GM21390 (cell line): ENCODE data around the gene SLC6A13.
"Not testable (repeated sequence)": the region's sequence is repeated elsewhere in the genome, so short reads cannot be mapped to it uniquely, and the experiment has no call there.

ENCODE experiments used
- ATAC-seq: cut with Tn5 transposase; IDR thresholded peaks from one replicate; pipeline ENCODE4 v1.9.1; 2021; ENCODE audit not compliant: unreplicated experiment

Gene SLC6A13

DNA sequence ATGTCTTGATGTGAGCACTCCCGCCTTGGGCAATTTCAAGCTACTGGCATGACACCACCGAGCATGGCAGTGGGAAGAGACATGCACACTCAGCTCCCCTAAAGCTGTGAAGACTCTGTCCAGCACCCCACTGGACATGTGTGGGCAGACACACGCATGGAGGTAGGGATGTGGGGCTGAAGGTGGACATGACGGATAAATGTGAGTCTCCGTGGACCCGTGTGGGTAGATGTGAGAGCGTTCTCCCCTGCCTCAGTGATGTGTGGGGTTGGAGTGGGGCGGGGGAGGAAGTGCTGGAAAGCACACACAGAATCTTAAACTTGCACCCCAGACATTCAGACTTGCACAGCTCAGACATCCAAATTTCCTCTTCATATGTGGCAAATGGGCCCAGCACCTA lies 61.3 kb downstream of the SLC6A13 start:
- ATAC-seq: no peak

DNA sequence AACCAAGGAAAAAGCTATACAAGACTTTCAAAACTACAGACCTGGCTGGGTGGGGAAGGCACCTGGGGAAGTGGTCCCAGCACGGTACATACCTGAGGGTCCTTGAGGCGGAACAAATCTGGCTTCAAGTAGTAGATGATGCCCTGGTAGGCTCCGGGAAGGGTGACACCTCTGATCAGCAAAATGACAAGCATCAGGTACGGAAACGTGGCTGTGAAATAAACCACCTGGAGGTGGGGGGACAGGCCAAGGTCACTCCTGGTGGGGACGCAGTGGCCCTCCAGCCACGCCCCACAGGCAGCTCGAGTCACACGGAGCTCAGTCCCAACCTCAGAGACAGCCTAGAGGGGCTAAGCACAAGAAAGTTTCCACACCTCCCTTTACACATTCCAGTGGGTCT lies 63.9 kb downstream of the SLC6A13 start:
- ATAC-seq: no peak

DNA sequence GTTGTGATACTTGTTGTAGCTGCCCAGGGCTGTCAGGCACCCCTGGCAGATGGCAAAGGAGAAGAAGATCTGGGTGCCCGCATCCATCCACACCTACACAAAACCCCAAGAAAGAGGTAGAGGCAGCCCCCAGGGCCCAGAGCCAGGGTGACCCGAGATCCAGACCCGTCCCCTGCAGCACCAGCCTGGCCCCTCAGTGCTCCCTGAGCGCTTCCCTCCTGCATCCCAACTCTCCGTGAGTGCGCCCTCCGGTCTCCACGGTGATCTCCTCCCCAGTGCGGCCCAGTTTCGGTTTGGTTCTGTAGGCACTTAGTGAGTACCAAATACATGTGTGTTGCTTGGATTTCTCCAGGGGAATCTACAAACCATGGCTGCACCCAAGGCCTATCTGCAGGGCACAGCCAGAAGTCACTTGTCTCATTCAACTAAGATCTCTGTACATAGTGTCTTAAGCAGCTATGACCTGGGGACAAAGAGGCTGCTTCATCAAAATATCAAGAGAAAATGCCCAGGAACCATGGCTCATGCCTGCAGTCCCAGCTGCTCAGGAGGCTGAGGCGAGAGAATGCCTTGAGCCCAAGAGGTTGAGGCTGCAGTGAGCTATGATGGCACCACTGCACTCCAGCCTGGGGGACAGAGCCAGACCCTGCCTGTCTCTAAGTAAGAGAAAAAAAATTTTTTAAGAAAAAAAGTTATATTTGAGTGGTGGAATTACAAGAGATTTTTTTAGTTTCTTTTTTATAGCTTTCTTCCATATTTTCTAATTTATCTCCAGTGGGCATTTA lies 64.5 kb downstream of the SLC6A13 start:
- no peak for ATAC-seq

DNA sequence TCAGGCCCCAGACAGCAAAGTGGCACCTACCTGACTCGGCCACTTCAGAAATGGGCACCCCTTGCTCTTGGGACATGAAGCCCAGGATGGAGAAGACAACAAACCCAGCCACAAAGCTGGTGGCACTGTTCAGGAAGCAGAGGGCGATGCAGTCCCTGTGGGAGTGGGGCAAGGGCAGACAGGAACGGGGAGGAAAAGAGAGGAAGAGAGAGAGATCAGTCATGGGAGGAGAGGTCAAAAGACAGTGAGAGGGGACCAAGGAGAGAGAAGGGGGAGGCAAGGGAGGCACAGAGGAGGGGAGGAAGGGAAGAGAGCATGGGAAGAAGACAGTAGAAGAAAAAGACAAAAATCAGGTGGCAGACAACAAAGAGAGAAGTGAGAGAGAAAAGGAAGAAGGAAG lies 65.3 kb downstream of the SLC6A13 start:
- no peak for ATAC-seq

DNA sequence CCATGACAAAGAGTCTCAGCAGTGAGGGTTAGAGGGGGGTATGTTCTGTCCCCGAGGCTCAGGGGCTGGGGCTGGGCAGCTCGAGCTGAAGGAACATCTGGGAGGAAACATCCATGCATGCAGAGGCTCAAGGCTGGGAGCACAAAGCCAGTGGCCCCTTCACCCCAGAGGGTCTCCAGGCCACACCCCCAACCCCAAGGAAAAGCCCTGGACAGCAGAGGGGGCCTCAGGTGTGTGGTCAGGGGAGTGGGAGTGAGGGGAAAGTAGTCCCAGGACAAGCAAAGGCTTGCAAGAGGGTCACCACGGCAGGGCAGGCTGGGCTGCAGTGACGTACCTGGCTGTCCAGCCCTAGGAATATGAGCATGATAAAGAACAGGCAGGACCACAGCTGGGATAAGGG lies 66.2 kb downstream of the SLC6A13 start:
- ATAC-seq: no peak

DNA sequence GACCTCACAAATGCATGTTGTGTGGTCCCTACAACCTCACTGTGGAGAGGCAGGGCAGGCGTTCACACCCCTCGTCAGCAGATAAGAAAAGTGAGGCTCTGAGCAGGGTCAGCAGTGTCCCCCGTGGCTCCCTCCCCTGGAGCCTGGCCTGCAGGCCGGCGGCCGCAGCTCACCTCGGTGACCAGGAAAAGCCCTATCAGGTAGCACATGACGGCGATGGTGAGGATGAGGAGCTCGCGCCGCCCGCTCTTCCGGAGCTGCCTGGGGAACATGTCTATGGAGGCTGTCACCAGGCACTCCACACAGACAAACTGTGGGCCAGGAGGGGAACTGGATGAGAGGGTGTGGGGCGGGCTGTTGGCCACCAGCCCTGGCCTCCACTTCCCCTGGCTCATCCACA lies 66.7 kb downstream of the SLC6A13 start:
- ATAC-seq: no peak

DNA sequence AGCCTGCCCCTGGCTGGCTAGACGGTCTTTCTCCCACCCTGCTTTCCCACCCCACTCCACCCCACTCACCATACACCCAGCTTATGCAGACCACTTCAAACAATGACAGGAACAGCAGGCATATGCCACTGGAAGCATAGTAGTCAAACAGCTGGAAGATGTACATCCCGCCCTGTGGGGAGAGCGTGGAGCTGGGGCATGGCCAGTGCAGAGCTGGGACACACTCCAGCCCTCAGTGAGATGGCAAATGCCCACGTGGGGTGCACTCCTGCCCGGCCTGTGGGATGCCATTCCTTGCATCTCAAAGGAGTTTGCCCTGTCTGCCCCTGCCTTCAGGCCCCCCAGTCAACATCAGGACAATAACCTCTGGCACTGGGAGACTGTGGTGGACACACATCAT lies 67.5 kb downstream of the SLC6A13 start:
- no peak for ATAC-seq

DNA sequence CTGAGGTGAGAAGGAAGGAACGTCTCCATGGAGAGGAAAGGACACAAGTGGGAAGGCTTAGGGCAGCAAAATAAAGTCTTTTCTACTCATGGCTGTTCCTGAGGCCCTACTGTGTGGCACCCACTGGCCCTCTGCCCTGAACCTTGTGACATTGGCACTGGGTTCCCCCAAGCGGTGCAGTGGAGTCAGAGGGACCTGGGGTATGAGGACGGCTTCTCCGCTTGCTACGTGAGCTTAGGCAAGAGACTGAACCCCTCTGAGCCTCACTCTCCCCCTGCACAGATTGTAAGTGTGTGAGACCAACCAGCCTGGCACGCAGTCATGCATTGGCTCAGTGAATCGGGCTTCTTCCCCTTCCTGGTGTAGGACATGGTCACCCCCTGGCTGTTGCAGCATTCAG lies 68.4 kb downstream of the SLC6A13 start:
- no peak for ATAC-seq

DNA sequence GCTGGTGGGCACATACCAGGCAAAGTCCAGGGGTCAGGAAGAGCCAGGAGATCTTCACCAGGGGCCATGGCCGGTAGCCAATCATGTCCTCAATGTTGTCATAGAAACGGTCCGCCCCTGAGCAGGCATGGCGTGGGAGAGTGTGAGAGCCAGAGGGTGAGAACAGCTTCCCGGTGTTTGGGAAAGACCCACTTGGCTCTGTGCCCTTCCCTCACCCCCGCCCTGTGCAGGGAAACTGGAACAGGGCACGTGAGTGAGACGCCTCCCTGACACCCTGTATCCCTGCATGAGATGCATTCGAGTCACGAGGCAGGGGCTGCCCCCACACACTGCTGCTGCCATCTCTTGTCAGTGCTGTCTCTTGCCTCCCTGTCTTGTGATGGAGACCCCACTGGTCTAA lies 69.4 kb downstream of the SLC6A13 start:
- ATAC-seq: no peak

DNA sequence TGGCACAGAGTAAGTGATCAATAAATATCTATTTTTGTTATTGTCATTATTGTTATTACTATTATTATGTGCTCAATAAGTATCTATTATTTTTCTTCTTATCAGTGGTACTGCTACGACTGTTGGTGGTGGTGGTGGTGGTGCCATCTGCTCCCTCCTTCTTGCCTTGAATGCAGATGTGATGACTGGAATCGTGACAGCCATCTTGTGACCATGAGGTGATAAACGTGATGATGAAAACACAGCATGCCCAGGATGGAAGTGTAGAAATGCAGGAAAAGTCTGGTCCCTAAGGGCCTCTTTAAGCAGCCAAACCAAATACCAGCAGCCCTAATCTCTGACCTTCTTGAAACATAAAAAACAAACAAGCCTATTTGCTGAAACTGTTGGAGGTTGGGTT lies 71.1 kb downstream of the SLC6A13 start:
- ATAC-seq: no peak

DNA sequence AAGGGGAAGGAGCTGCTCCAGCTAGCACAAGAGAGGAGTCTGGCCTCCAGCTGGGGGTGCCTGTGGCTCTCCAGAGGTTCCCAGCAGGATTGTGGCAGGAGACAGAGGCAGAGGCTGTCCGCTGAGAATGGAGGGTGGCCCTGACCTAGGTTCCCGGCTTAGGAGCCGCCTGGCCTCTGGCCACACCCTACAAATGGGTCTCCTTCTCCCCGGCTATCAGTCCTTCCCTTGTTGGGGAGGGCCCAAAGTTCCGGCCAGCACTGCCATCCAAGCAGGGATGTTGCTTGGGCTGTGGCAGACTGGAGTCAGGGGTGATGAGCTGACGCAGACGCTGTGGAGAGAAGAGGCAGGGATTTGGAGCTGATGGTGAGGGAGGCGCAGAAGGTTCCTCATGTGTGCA lies 71.8 kb downstream of the SLC6A13 start:
- no peak for ATAC-seq

DNA sequence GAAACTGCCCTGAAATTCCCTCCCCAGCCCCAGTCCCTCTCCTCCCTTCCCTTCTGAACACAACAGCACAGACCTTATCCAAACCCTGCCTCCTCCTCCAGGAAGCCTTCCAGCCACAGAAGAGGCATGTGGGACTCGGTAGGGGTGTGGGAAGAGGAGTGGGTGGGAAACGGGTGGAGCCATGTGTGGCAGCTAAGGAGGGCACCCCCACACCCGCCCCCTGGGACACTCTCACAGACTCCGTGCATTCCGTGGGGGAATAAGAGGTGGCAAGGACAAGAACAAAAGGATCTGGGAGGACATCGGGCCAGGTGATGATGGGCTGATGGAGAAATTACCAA lies 73.0 kb downstream of the SLC6A13 start:
- ATAC-seq: no peak

DNA sequence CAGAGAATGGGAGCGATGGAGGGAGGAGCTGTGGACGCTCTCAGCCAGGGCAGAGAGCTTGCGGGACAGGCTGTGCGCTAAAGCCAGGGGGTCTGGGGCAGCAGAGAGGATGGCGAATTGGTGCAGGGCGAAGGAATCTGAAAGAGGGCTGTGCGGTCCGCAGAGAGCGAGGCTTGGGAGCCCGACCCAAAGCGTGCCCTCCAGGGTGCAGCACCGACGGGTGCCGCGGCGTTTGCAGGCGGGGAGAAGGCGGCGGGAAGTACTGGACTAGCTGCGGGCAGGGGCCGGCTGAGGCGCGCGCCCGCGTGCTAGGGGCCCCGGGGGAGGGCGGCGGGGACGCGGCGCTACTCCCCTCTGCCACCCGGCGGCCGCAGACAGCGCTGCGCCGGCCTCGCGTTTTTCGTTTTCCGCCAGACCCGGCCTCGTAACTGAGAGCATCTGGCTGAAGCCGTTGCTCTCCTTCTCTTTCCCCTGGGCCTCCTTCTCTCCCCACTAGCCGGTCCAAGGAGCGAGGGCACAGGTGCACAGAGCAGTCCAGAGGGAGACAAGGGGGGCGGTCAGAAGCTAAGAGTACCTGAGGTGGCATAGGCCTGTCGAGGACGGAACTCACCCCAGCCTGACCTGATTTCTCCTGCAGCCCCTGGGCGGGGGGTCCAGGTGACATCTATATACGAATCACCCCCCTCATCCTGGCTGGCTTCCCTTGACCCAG lies 73.6 kb downstream of the SLC6A13 start:
- ATAC-seq: no peak

DNA sequence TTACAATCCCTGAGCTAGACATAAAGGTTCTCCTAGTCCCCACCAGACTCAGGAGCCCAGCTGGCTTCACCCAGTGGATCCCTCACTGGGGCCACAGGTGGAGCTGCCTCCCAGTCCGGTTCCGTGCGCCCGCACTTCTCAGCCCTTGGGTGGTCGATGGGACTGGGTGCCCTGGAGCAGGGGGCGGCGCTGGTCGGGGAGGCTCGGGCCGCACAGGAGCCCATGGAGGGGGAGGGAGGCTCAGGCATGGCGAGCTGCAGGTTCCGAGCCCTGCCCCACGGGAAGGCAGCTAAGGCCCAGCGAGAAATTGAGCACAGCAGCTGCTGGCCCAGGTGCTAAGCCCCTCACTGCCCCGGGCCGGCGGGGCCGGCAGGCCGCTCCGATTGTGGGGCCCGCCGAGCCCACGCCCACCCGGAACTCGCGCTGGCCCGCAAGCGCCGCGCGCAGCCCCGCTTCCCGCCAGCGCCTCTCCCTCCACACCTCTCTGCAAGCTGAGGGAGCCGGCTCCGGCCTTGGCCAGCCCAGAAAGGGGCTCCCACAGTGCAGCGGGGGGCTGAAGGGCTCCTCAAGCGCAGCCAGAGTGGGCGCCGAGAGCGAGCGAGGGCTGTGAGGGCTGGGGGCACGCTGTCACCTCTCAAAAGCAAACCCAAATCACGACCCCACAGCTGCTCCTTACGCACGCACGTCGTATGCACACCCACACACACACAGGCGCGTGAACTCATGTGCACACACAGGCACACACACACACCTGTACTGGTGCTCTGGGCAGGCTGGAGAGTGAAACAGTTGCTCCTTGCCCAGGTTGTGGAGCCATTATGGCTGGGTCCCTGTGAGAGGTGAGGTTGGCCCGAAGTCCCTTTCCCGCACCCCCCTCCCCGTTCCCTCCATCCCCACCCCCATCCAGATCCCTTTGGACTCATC lies 74.4 kb downstream of the SLC6A13 start:
- ATAC-seq: not testable (repeated sequence)

DNA sequence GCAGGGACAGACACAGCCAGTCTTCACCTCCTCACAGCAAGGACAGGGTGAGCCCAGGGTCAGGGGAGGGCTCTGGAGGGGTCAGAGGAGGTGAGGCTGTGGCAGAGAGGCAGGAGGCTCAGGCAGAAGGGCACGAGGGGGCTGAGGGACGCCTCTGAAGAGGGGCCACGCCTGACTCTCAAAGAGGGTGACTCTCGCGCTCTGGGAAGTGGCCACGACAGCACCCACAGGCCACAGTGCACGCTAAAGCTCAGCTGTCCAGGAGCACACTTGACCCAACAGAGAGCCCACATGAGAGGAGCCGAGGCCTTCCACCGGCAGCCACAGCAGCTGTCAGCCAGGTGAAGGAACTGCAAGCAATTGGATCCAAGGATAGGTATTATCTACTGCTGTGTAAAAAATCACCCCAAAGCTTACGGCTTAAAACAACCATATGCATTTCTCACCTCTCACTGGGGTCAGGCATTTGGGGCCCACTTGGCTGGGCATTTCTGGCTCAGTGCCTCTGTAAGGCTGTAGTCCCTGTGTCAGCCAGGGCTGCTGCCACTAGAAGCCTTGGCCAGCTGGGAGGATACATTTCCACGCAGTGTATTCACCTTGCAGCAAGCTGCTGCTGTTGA lies 76.5 kb downstream of the SLC6A13 start:
- ATAC-seq: no peak

DNA sequence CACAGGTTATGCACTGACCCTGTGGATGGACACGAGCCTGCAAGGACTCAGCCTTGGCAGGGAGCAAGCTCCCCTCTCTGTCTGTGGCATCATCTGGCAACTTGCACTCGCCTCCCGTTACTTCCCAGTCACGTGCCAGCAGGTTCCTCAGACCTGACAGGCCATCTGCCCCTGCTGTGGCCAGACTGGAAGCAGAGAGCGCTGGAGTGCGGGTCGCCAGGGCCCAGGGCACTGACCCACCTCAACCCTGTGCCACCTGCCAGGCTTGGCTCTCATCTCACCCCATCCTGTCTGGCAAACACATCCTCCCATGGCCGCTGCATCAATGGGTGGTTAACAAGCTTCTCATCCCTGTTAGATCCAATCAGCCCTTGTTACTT lies 77.1 kb downstream of the SLC6A13 start:
- ATAC-seq: no peak

DNA sequence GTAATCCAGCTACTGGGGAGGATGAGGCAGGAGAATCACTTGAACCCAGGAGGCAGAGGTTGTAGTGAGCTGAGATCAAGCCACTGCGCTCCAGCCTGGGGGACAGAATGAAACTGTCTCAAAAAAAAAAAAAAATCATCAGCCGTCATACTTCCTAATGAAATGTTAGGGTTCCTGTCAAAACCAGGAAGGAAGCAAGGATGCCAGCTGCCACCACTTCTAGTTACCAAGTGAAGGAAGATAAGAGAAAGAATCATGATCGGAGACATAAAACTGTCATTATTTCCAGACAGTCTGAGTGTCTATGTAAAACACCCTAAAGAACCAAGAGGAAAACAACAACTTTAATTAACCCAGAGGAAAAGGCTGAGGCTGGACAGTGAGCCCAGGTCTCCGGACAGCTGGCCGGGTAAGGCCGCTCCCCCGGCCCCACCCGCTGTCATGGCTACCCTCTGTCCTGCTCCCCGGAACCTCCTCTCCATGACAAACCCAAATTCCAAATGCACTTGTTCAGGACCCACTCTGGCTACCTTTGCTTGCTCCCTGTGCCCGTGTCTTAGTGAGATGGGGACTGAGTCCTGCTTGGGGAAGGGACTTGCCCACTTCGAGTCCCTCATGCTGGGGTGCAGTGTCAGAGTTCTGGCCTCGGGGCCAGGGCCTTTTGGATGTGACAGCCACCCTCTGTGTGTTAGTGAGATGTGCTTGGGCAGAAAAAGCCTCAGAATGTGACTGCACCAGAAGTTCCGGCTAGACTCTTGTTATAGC lies 77.6 kb downstream of the SLC6A13 start:
- ATAC-seq: no peak

DNA sequence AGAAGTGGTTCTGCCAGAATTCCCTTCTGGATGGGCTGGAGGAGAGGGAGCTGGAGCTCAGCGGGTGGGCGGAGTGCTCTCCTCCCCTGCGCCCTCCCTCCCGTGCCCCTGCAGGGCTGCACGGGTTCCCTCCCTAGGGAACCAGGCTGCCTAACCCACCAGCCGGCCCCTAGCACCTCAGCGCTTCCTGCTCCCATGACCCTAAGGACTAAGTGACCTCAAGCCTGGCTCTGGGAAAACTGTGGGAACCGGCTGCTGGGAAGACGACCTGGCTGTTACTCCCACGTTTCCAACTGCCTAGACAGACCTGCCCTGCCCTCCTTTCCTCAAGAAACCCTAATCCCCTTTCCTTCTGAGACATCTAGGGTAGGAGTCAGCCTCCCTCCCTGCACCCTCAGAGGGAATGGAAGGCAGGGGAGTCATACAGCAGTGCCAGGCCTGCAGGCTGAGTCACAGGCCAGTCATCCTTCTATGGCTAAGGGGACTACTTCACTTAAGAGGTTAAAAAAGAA lies 80.2 kb downstream of the SLC6A13 start:
- ATAC-seq: no peak

DNA sequence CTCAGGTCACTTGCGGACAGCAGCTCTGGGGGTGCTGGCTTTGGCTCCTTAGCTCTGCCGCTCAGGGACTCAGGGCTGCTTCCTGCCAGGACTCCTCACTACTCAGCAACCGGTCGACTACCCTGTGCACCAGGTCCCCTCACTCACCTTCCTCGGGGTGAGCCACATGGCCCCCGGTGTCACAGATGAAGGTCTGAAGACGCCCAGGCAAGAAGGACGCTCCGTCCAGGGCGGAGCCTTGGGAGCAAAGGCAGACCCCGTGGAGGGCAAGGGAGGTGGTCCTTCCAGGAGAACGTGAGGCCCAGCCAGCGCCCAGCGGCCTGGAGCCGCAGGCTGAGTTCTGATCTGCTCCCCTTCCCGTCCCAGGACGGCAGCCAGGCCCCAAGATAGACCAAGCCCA lies 80.7 kb downstream of the SLC6A13 start:
- no peak for ATAC-seq

DNA sequence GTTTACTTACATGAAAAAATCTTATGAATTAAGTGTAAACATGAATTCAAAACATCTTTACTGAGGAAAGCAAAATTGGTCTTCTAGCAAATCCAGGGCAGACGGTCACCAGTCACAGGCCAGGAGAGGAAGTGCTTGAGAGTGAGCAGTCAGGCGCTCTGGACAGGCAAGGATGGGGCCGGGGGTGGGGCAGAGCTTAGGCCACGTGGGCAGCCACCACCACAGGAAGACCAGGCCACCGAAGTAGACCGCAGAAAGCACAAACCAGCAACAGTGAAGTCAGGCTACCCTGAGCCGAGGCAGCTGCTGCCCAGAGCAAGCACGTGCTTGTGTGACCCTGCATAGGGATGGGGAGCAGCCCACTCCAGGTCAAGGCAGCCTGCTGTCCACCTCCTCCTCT lies 82.2 kb downstream of the SLC6A13 start:
- no peak for ATAC-seq
